Activated B cell treated with CpG ODN at 0.5 μM for 24 hours (primary cell): ENCODE measurements around the gene SLC9A9. TPM values are rescaled to one million over a fixed set of nuclear protein-coding genes. Genes with fewer than 3 reads are reported as not detected.

ENCODE experiments used
- ATAC-seq: fragments of 200-7000 bp; cut with Tn5 transposase; one replicate; pipeline ENCODE4 v1.10.0; 2021; ENCODE audit warnings: low read depth, mild to moderate bottlenecking, moderate library complexity
- CTCF ChIA-PET: fragments of 350-600 bp; sonication (Branson Sonifier 250); formaldehyde crosslinking; loops from one replicate; lab custom pipeline; 2021; ENCODE audit warnings: antibody characterized with exemption; lab: Charles Lee
- POLR2A ChIA-PET: fragments of 350-600 bp; sonication (Branson Sonifier 250); formaldehyde crosslinking; loops from one replicate; lab custom pipeline; 2021; ENCODE audit warnings: antibody characterized with exemption; lab: Charles Lee
- DNase-seq: peaks from one replicate; pipeline ENCODE4 v3.0.0; 2022
- H3K27ac Mint-ChIP-seq: one replicate; pipeline ENCODE4 v1.8.0; 2020; ENCODE audit warnings: mixed read lengths
- H3K27me3 Mint-ChIP-seq: one replicate; pipeline ENCODE4 v1.8.0; 2021; ENCODE audit warnings: mixed read lengths
- H3K36me3 Mint-ChIP-seq: one replicate; pipeline ENCODE4 v1.8.0; 2021; ENCODE audit warnings: low read depth, mixed read lengths
- H3K4me1 Mint-ChIP-seq: one replicate; pipeline ENCODE4 v1.8.0; 2021; ENCODE audit warnings: mixed read lengths
- H3K4me3 Mint-ChIP-seq: one replicate; pipeline ENCODE4 v1.8.0; 2020; ENCODE audit warnings: mild to moderate bottlenecking, mixed read lengths
- H3K9me3 Mint-ChIP-seq: one replicate; pipeline ENCODE4 v1.8.0; 2020; ENCODE audit warnings: mixed read lengths
- intact Hi-C: fragments of 100-400 bp; cut with micrococcal nuclease; formaldehyde crosslinking; loops from one replicate; pipeline ENCODE4 v1.15.1; 2024
- total RNA-seq: library from RNA; stranded (reverse); gene quantifications from 2 replicates; pipeline ENCODE4 v1.2.3, GENCODE V29; 2022
- TF ChIP-seq, protein P1 (sequence below): fragments of 200-600 bp; IDR thresholded peaks from one replicate; pipeline ENCODE4 v1.8.0; 2022; ENCODE audit warnings: antibody characterized with exemption, mild to moderate bottlenecking

The SLC9A9 gene
- total RNA-seq, 1 donor from 2014 or later, result 9.4 TPM

DNA sequence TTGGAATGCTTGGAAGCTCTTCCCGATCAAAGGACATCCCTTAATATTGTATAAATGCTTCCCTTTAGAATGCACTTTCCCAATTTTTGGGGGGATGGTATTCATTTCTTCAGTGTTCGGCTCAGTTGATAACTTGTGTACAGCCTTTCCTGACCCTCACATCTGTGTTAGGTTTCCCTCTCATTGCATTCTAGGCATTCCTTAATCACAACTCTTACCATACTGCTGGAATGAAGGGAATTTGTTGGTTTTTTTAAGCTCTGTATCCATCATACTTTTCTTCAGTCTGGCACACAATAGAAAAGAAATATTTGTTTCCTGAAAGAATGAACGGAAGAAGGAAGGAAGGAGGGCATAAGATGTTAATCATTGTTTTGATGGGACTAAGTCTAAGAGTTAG lies 609.2 kb downstream of the SLC9A9 start:
- TF ChIP-seq, protein P1, sequence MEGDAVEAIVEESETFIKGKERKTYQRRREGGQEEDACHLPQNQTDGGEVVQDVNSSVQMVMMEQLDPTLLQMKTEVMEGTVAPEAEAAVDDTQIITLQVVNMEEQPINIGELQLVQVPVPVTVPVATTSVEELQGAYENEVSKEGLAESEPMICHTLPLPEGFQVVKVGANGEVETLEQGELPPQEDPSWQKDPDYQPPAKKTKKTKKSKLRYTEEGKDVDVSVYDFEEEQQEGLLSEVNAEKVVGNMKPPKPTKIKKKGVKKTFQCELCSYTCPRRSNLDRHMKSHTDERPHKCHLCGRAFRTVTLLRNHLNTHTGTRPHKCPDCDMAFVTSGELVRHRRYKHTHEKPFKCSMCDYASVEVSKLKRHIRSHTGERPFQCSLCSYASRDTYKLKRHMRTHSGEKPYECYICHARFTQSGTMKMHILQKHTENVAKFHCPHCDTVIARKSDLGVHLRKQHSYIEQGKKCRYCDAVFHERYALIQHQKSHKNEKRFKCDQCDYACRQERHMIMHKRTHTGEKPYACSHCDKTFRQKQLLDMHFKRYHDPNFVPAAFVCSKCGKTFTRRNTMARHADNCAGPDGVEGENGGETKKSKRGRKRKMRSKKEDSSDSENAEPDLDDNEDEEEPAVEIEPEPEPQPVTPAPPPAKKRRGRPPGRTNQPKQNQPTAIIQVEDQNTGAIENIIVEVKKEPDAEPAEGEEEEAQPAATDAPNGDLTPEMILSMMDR, result no peak
- intact Hi-C loops, result no loop called here
- ATAC-seq (no peak), DNase-seq (no peak)
- CTCF ChIA-PET, result interaction anchor here (0.9 kb wide), 1 partner anchor 12 kb away, joined by 3 read pairs; no protein-coding TSS in a partner anchor
- no peaks in the 10 kb centered on the region for H3K36me3 Mint-ChIP-seq
- peaks cover 16% of the 10 kb centered on the region for H3K4me1 Mint-ChIP-seq
- no peak overlapping the region for H3K27ac Mint-ChIP-seq
- no peak overlapping the region for H3K4me3 Mint-ChIP-seq
- no peaks in the 10 kb centered on the region for H3K27me3 Mint-ChIP-seq
- no peaks in the 10 kb centered on the region for H3K9me3 Mint-ChIP-seq
- POLR2A ChIA-PET, result no interaction called here

DNA sequence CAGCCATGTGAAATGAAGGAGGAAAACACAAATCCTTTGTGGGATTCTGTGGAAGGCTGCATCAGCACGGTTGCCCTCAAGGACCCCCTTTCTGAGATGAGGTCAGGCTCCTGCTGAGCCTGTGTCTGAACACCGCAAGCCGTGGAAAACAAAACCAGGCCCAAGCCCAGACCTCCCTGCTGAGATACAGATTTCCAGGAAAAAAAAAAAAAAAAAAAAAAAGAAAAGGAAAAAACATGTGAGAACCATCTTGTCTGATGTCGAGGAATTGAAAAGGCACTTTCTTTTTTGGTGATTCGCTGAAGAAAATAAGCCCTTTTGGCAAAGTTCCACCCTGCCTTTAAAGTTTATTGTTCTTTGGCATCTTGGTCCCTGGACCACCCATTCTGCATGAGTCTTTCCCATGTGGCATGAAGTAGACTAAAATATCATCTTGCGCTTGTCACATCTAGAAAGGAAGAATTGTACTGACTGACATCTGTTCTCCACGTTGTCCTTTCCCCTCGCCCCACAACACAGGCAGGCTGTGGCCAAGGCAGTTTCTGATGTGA lies 611.1 kb downstream of the SLC9A9 start:
- no peaks in the 10 kb centered on the region for H3K36me3 Mint-ChIP-seq
- intact Hi-C loops, result no loop called here
- no peaks in the 10 kb centered on the region for H3K27me3 Mint-ChIP-seq
- ATAC-seq, result no peak
- POLR2A ChIA-PET, result no interaction called here
- H3K9me3 Mint-ChIP-seq, result no peaks in the 10 kb centered on the region
- no peak for DNase-seq
- CTCF ChIA-PET, result no interaction called here
- peaks cover 16% of the 10 kb centered on the region for H3K4me1 Mint-ChIP-seq
- TF ChIP-seq, protein P1, result no peak
- H3K27ac Mint-ChIP-seq, result no peak overlapping the region
- peak overlapping the region; percentile 3 for H3K4me3 Mint-ChIP-seq

DNA sequence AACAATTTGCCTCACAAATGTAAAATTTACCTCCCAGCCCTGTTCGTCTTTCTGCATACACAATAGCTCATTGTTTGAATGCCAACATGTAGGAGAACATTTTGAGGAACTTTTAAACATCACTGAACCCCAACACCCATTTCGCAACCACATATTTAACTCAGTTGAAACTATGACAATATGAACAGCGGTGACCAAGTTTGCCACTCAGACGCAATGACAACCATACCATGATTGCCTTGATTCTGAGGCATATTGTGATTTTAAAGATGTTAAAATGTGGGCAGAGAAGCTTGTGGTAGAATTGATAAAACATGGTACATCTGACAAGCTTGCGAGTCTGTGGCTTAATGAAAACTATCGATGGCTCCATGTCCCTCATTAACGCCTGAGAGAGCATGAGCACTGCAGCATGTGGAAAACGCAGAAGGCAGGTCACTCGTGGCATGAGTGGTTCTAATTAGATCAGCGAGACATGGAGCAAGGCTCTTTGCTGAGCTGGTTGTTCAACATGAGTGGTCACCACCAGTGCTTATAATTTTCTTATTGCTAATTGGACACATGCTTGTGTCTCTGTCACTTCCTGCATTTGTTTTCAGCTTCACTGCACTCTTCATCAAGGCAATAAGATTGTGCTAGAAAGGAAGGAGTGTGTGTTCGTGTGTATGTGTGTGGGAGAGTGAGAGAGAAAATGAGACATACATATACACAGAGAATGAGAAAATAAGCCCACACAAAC lies 611.9 kb downstream of the SLC9A9 start:
- intact Hi-C loops, result no loop called here
- no peaks in the 10 kb centered on the region for H3K36me3 Mint-ChIP-seq
- H3K9me3 Mint-ChIP-seq, result no peaks in the 10 kb centered on the region
- peak; percentile 61 for ATAC-seq
- no peak overlapping the region for H3K27ac Mint-ChIP-seq
- TF ChIP-seq, protein P1, result no peak
- no peaks in the 10 kb centered on the region for H3K27me3 Mint-ChIP-seq
- H3K4me3 Mint-ChIP-seq, result peak overlapping the region; percentile 6
- peaks cover 16% of the 10 kb centered on the region for H3K4me1 Mint-ChIP-seq
- no peak for DNase-seq
- ChIA-PET POLR2A (no interaction called here), CTCF (no interaction called here)

DNA sequence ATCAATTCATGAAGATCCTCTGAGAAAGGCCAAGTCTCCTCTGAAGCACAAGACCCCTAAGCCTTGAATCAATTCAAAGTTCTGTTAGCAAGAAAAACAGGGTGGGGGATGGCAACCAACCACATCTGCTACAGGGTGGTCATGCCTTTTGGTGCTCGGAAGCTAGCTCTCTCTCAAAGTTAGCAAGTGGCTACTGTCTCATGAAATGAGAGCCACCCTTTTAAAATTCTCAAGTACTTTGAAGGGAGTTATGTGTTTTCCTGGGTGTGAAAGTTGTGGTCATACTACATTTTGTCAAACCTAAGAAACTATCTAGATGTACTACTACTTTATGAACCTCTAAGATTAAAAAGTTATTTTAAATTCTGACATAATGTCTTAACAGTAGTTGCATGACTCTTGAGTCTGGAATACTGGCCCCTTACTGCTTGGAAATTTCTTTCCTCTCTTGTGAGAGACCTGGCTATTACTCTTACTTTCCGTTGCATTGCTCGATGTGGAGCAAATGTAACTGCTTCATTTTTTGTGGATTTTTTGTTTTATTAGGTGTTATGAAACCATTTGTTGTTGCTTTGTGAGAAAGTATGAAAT lies 612.6 kb downstream of the SLC9A9 start:
- TF ChIP-seq, protein P1, result no peak
- Mint-ChIP-seq H3K4me3 (no peak overlapping the region), H3K36me3 (no peaks in the 10 kb centered on the region), H3K27ac (no peak overlapping the region), H3K4me1 (peaks cover 16% of the 10 kb centered on the region), H3K9me3 (no peaks in the 10 kb centered on the region), H3K27me3 (no peaks in the 10 kb centered on the region)
- no peak for DNase-seq
- CTCF ChIA-PET, result no interaction called here
- ATAC-seq, result no peak
- POLR2A ChIA-PET, result no interaction called here
- intact Hi-C loops, result no loop called here

DNA sequence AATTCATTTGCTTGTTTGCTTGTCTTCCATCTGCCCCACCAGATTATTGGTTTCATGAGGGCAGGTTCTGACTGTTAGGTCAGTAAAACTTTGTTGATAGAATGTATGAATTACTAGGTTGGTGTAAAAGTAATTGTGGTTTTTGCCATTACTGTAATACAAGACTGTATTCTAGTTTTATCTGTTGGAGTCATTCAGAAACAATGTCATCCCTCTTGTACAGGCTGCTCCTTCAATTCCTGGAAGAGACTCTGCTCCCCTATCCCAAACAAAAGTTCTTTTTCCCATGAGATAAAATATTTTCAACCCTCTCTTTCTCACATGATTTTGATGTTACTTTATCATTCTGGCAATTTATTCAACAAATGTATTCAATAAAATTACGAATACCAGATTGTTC lies 613.7 kb downstream of the SLC9A9 start:
- DNase-seq, result no peak
- H3K4me1 Mint-ChIP-seq, result peaks cover 16% of the 10 kb centered on the region
- H3K36me3 Mint-ChIP-seq, result no peaks in the 10 kb centered on the region
- ChIA-PET CTCF (no interaction called here), POLR2A (no interaction called here)
- no peak for ATAC-seq
- H3K4me3 Mint-ChIP-seq, result no peak overlapping the region
- no peak overlapping the region for H3K27ac Mint-ChIP-seq
- intact Hi-C loops, result no loop called here
- H3K27me3 Mint-ChIP-seq, result no peaks in the 10 kb centered on the region
- TF ChIP-seq, protein P1, result no peak
- no peaks in the 10 kb centered on the region for H3K9me3 Mint-ChIP-seq
